Karpas-422 (cell line): ENCODE results near the gene USP25. TPM values are rescaled to one million over a fixed set of nuclear protein-coding genes. Genes with fewer than 3 reads are reported as not detected.
"Not testable (repeated sequence)": the region's sequence is repeated elsewhere in the genome, so short reads cannot be mapped to it uniquely, and the experiment has no call there.

Source experiments
- DNase-seq: peaks from one replicate; pipeline ENCODE4 v3.0.0-alpha.2; 2015
- H2AFZ ChIP-seq: fragments of 200-600 bp; sonication (generic); 2 replicates; pipeline ENCODE4 v1.6.1; 2014; ENCODE audit warnings: antibody characterized with exemption, low read length, mixed read lengths
- H3K27ac ChIP-seq: fragments of 200-600 bp; sonication (generic); 2 replicates; pipeline ENCODE4 v1.5.1; 2014; ENCODE audit warnings: mild to moderate bottlenecking, low read length, moderate library complexity
- H3K27me3 ChIP-seq: fragments of 200-600 bp; sonication (generic); 2 replicates; pipeline ENCODE4 v1.6.1; 2014; ENCODE audit warnings: low read length, mixed read lengths
- H3K36me3 ChIP-seq: fragments of 200-600 bp; sonication (generic); 2 replicates; pipeline ENCODE4 v1.6.1; 2014; ENCODE audit warnings: low read length, mixed read lengths; ENCODE audit not compliant: insufficient read depth
- H3K4me1 ChIP-seq: fragments of 200-600 bp; sonication (generic); 2 replicates; pipeline ENCODE4 v1.6.1; 2014; ENCODE audit warnings: mild to moderate bottlenecking, low read length, mixed read lengths
- H3K4me2 ChIP-seq: fragments of 200-600 bp; sonication (generic); 2 replicates; pipeline ENCODE4 v1.6.1; 2014; ENCODE audit warnings: low read length, low read depth, mild to moderate bottlenecking; ENCODE audit not compliant: poor library complexity, severe bottlenecking
- H3K4me3 ChIP-seq: fragments of 200-600 bp; sonication (generic); 2 replicates; pipeline ENCODE4 v1.5.1; 2014; ENCODE audit warnings: mild to moderate bottlenecking, antibody characterized with exemption, low read length, mixed read lengths
- H3K79me2 ChIP-seq: fragments of 200-600 bp; sonication (generic); 2 replicates; pipeline ENCODE4 v1.6.1; 2014; ENCODE audit warnings: mild to moderate bottlenecking, low read length, mixed read lengths
- H3K9ac ChIP-seq: fragments of 200-600 bp; sonication (generic); 2 replicates; pipeline ENCODE4 v1.6.0; 2014; ENCODE audit warnings: low read length
- H3K9me2 ChIP-seq: fragments of 200-600 bp; sonication (generic), shearing (Covaris generic); replicated peaks from 2 replicates; pipeline ENCODE4 v1.6.0; 2014; ENCODE audit warnings: mild to moderate bottlenecking, low read length, moderate library complexity; ENCODE audit not compliant: insufficient read depth
- H3K9me3 ChIP-seq: fragments of 300-700, 200-600 bp; sonication (generic); 2 replicates; pipeline ENCODE4 v1.6.1; 2014; ENCODE audit warnings: low read length, mixed read lengths
- H4K20me1 ChIP-seq: fragments of 200-600 bp; sonication (generic); 2 replicates; pipeline ENCODE4 v1.6.1; 2014; ENCODE audit warnings: mild to moderate bottlenecking, antibody characterized with exemption, low read length, low read depth; ENCODE audit not compliant: insufficient read depth
- total RNA-seq: library from RNA; depleted of rRNA; stranded (reverse); fragments of >200 nt; shearing (Covaris generic); gene quantifications from 2 replicates; pipeline ENCODE4 v1.2.3, GENCODE V29; 2014; ENCODE audit warnings: low replicate concordance

Gene USP25
- total RNA-seq, 1 experiment from 2014 or later: 120 TPM

- not testable (repeated sequence) for H3K4me2 ChIP-seq
Measured at GRCh38 chr21:15735931-15736330, 6.1 kb downstream of the USP25 start.

GRCh38 chr21:15738779-15739178 is 9.0 kb downstream of the USP25 start:
- H3K4me1 ChIP-seq: peaks cover 35% of the 10 kb centered on the region
- H3K9me2 ChIP-seq, H4K20me1 ChIP-seq, H3K27me3 ChIP-seq, DNase-seq, H3K27ac ChIP-seq, H3K4me3 ChIP-seq, H3K9me3 ChIP-seq, H3K4me2 ChIP-seq, H2AFZ ChIP-seq, H3K9ac ChIP-seq: not testable (repeated sequence)
- H3K79me2 ChIP-seq: peaks cover 100% of the 10 kb centered on the region
- peaks cover 26% of the 10 kb centered on the region for H3K36me3 ChIP-seq

More at GRCh38 chr21:15735931-15736330, 6.1 kb downstream of the USP25 start:
- H4K20me1 ChIP-seq, H3K9ac ChIP-seq, H3K4me3 ChIP-seq, H3K9me2 ChIP-seq, H3K27ac ChIP-seq, H3K27me3 ChIP-seq, H3K9me3 ChIP-seq, H3K36me3 ChIP-seq, DNase-seq, H2AFZ ChIP-seq: not testable (repeated sequence)
- peaks cover 43% of the 10 kb centered on the region for H3K4me1 ChIP-seq
- H3K79me2 ChIP-seq: peaks cover 99% of the 10 kb centered on the region

- Histone ChIP-seq H3K4me1 (peaks cover 32% of the 10 kb centered on the region), H3K27ac (no peak overlapping the region), H3K9me2 (no peaks in the 10 kb centered on the region), H3K9ac (no peak overlapping the region), H3K4me2 (no peak overlapping the region), H3K27me3 (no peaks in the 10 kb centered on the region), H3K36me3 (peaks cover 22% of the 10 kb centered on the region), H3K4me3 (no peak overlapping the region), H4K20me1 (0 out of 2 replicates have a peak, but pooled peaks cover 5% of the 10 kb centered on the region), H2AFZ (no peak overlapping the region), H3K9me3 (no peaks in the 10 kb centered on the region), H3K79me2 (peaks cover 100% of the 10 kb centered on the region)
- DNase-seq: no peak
Measured at GRCh38 chr21:15740383-15740782, 10.6 kb downstream of the USP25 start.

GRCh38 chr21:15741510-15741909 is 11.7 kb downstream of the USP25 start:
- Histone ChIP-seq H4K20me1 (0 out of 2 replicates have a peak, but pooled peaks cover 5% of the 10 kb centered on the region), H2AFZ (no peak overlapping the region), H3K4me3 (no peak overlapping the region), H3K27me3 (no peaks in the 10 kb centered on the region), H3K27ac (no peak overlapping the region), H3K36me3 (peaks cover 19% of the 10 kb centered on the region), H3K4me1 (peaks cover 32% of the 10 kb centered on the region), H3K4me2 (no peak overlapping the region), H3K9me3 (no peaks in the 10 kb centered on the region), H3K79me2 (peaks cover 100% of the 10 kb centered on the region), H3K9me2 (no peaks in the 10 kb centered on the region), H3K9ac (no peak overlapping the region)
- no peak for DNase-seq

GRCh38 chr21:15742052-15742670 is 12.4 kb downstream of the USP25 start:
- no peak for DNase-seq
- H3K27me3 ChIP-seq: no peaks in the 10 kb centered on the region
- H3K79me2 ChIP-seq: peaks cover 100% of the 10 kb centered on the region
- H3K4me3 ChIP-seq: no peak overlapping the region
- 0 out of 2 replicates have a peak, but pooled peaks cover 5% of the 10 kb centered on the region for H4K20me1 ChIP-seq
- H2AFZ ChIP-seq: no peak overlapping the region
- H3K9me3 ChIP-seq: no peaks in the 10 kb centered on the region
- H3K9ac ChIP-seq: no peak overlapping the region
- H3K9me2 ChIP-seq: no peaks in the 10 kb centered on the region
- peaks cover 32% of the 10 kb centered on the region for H3K4me1 ChIP-seq
- H3K4me2 ChIP-seq: no peak overlapping the region
- H3K36me3 ChIP-seq: peaks cover 19% of the 10 kb centered on the region
- H3K27ac ChIP-seq: no peak overlapping the region

GRCh38 chr21:15742694-15743093 is 12.9 kb downstream of the USP25 start:
- Histone ChIP-seq H3K79me2 (peaks cover 99% of the 10 kb centered on the region), H3K9ac (no peak overlapping the region), H3K27me3 (no peaks in the 10 kb centered on the region), H3K36me3 (peaks cover 19% of the 10 kb centered on the region), H3K9me2 (no peaks in the 10 kb centered on the region), H3K27ac (no peak overlapping the region), H3K4me1 (peaks cover 30% of the 10 kb centered on the region), H3K4me2 (no peak overlapping the region), H3K4me3 (no peak overlapping the region), H4K20me1 (0 out of 2 replicates have a peak, but pooled peaks cover 5% of the 10 kb centered on the region), H2AFZ (no peak overlapping the region), H3K9me3 (no peaks in the 10 kb centered on the region)
- no peak for DNase-seq

- H3K4me3 ChIP-seq: no peak overlapping the region
- H3K27ac ChIP-seq: no peak overlapping the region
- H3K9me2 ChIP-seq: no peaks in the 10 kb centered on the region
- H3K79me2 ChIP-seq: peaks cover 99% of the 10 kb centered on the region
- H2AFZ ChIP-seq: no peak overlapping the region
- no peak overlapping the region for H3K4me2 ChIP-seq
- peaks cover 21% of the 10 kb centered on the region for H3K4me1 ChIP-seq
- H3K9me3 ChIP-seq: no peaks in the 10 kb centered on the region
- no peak for DNase-seq
- no peaks in the 10 kb centered on the region for H3K27me3 ChIP-seq
- peaks cover 20% of the 10 kb centered on the region for H3K36me3 ChIP-seq
- H4K20me1 ChIP-seq: 0 out of 2 replicates have a peak, but pooled peaks cover 5% of the 10 kb centered on the region
- no peak overlapping the region for H3K9ac ChIP-seq
Measured at GRCh38 chr21:15743593-15743992, 13.8 kb downstream of the USP25 start.

- H3K9ac ChIP-seq: no peak overlapping the region
- H3K27ac ChIP-seq: no peak overlapping the region
- no peak overlapping the region for H3K4me3 ChIP-seq
- H4K20me1 ChIP-seq: 0 out of 2 replicates have a peak, but pooled peaks cover 5% of the 10 kb centered on the region
- no peaks in the 10 kb centered on the region for H3K27me3 ChIP-seq
- H3K9me3 ChIP-seq: no peaks in the 10 kb centered on the region
- peaks cover 22% of the 10 kb centered on the region for H3K36me3 ChIP-seq
- H3K4me2 ChIP-seq: no peak overlapping the region
- no peak overlapping the region for H2AFZ ChIP-seq
- no peaks in the 10 kb centered on the region for H3K9me2 ChIP-seq
- peaks cover 99% of the 10 kb centered on the region for H3K79me2 ChIP-seq
- H3K4me1 ChIP-seq: peaks cover 8% of the 10 kb centered on the region; the same call in 1 of the 2 replicates
- no peak for DNase-seq
Measured at GRCh38 chr21:15744926-15745325, 15.1 kb downstream of the USP25 start.
